Hematopoietic multipotent progenitor cell treated with erythropoietin and hydrocortisone succinate and interleukin-3 and kit ligand, for 15 days (in vitro differentiated cells): ENCODE data around the gene YAF2.
"Not testable (repeated sequence)": the region's sequence is repeated elsewhere in the genome, so short reads cannot be mapped to it uniquely, and the experiment has no call there.

Experiments used
- DNase-seq: peaks from one replicate; pipeline ENCODE4 v3.0.0-alpha.2; 2015; ENCODE audit warnings: low spot score

Gene YAF2

DNA sequence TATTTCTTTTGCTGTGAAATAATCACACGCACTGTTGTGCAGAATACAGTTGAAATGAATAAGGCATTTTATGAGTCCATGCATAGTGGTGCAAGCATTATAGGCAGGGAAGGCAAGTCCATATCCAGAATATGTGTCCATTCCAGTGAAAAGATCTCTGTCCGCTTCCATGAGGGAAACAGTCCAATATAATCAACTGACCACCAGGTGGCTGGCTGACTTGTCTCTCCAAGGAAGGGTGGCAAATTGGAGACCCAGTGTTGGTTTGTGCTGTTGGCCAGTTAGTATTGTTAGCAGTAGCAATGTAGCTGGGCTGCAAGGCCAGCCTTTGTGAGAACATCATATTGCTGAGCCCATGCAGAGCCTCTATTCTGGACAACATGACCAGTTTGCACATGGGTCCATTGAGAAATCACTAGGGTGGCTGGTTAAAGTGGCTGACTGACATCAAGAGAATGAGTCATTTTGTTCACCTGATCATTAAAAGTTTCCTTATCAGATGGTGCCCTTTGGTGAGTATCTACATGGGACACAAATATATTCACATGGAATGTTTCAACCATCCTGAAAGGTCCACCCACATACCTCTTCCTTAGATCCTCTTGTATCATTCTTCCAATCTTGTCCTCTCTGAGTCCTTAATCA is 17.3 kb upstream of the YAF2 start:
- DNase-seq: no peak

GRCh38 chr12:42252645-42253044 is 14.6 kb upstream of the YAF2 start:
- not testable (repeated sequence) for DNase-seq

- not testable (repeated sequence) for DNase-seq
These were observed 11.0 kb upstream of the YAF2 start for GRCh38 chr12:42249033-42249432.

DNA sequence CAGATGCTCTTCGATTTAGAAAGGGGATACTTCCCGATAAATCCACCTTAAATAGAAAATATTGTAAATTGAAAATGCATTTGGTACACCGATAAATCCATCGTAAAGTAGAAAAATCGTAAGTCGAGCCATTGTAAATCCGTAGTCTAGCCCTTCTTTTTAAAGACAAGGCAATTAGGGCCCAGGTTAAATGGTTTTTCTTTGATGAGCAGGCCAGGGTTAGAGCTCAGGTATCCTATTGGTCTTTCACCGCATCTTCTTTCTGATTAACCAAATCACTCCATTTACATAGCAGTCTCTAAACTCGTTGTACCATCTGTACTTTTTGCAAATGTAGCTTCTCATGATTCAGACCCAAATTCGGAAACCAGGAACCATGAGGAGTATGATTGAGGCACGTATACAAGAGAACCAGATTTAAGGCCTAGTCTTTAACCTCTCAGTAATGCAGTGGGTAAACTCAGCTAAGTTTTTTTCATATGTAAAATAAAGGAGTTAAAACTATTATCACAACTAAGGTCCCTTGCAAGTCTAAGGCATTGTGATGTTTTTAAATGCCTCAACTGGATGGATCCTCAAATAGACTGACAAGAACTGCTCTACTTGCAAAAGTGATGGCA is 2.2 kb upstream of the YAF2 start:
- no peak for DNase-seq

DNA sequence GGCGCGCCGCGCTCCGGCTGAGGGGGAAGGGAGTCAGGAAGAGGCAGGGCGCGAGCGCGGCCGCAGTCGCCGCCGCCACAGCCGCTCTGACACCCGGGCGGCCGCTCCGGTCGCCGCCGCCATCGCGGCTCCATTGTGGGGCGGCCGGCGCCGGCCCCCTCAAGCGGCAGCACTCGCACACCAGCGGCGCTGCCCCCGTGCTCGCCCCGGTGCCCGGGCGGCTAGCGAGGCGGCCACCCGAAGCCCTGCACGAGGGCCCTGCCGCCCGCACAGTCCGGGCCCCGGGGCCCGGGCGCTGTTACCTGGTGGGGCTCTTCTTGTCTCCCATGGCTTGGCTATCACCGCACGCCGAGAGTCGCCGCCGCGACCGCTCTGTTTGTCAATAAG is 202 bp downstream of the YAF2 start:
- no peak for DNase-seq

DNA sequence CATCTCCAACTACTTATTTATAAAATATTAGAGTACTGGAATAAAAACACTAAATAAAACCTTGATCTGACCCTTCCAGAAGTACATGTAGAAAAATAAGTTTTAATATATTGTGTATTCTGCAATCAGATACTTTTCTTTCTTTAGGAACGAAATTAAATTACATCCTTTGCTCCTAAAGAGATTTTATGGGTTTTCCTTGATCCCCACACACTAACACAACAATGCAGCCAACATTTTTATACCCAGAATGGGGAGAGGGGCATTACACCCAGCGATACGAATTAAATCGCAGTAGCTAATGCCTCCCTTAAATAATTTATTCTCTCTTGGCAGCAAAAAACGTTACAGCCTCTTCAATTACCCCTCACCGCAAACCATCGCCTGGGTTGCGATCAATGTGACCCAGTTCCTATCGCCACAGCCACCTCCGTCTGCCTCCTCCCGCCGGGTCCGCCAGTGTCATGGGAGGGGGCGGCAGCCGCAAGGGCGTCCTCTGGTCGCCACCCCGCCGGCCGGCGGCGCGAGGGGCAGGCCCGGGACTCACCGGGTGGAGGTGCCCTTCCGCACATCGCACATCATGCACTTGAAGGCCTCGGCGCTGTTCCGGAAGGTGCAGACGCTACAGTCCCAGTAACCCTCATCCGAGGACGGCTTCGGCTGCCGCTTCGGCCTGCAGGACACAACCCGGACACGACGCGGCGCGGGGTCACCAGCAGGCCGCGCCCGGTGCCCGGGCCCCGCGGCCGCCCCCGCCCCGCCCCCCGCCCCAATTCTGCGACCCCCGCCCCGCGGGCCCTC is 796 bp downstream of the YAF2 start:
- peak; percentile 65 for DNase-seq

DNA sequence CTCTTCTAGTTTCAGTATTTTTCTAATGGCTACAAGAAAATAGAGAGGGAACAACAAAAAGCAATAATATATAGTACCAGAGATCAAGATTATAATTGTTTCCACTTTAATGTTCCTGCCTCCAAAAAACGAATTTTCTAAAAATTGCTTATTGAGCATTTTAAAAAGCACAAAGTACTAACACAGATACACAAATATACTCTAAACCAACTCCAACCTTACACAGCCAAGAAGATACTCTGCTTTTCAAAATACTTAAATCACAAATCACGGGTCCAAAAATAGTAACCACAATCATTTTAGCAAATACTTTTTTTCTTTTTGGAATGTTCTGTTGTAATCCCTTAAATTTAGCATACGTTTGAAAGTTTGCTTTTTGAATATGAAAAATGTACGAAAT is 2.0 kb downstream of the YAF2 start:
- DNase-seq: no peak

- DNase-seq: no peak
These were observed 2.6 kb downstream of the YAF2 start for GRCh38 chr12:42235426-42235825.

- DNase-seq: no peak
These were observed 3.1 kb downstream of the YAF2 start for GRCh38 chr12:42234970-42235369.

- DNase-seq: not testable (repeated sequence)
These were observed 10.5 kb downstream of the YAF2 start for GRCh38 chr12:42227525-42227924.

- DNase-seq: not testable (repeated sequence)
These were observed 13.5 kb downstream of the YAF2 start for GRCh38 chr12:42224501-42224900.

GRCh38 chr12:42222724-42223123 is 15.3 kb downstream of the YAF2 start:
- no peak for DNase-seq

- DNase-seq: no peak
These were observed 16.3 kb downstream of the YAF2 start for GRCh38 chr12:42221726-42222125.

GRCh38 chr12:42217656-42218055 is 20.4 kb downstream of the YAF2 start:
- DNase-seq: no peak

GRCh38 chr12:42216737-42217136 is 21.3 kb downstream of the YAF2 start:
- no peak for DNase-seq

- DNase-seq: not testable (repeated sequence)
These were observed 22.3 kb downstream of the YAF2 start for GRCh38 chr12:42215759-42216158.

DNA sequence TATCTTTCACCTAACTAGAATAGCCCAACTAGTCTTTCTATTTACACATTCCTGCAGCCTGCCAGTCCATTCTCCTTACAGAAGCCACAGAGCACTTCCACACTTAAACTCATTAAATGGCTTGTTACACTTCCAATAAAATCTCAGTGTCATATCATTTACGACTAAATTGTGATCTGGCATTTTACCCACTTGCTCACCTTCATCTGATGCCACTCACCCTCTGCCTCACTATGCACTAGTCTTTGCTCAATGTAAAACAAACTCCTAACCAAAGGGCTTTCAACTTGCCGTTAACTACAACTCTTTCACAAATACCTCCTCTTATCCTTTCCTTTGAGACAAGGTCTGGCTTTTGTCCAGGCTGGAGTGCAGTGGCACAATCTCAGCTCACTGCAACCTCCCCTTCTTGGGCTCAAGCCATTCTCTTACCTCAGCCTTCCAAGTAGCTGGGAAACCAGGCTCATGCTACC is 24.1 kb downstream of the YAF2 start:
- DNase-seq: no peak

DNA sequence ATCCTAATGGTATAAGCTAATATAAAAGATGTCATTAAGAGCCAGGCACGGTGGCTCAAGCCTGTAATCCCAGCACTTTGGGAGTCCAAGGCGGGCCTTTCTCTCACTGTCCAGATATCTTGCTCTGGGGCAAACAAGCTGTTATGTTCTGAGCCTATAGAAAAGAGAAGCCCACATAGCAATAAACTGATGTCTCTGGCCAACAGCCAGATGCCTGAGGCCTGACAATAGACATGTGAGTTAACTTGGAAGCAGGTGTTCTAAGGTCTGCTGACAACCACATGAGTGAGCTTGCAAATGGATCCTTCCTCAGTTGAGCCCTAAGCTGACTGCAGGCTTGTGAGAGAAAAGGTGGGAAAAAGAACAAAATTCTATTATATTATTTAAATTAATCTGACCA is 25.0 kb downstream of the YAF2 start:
- DNase-seq: no peak

GRCh38 chr12:42208574-42208973 is 29.5 kb downstream of the YAF2 start:
- no peak for DNase-seq

- no peak for DNase-seq
These were observed 33.2 kb downstream of the YAF2 start for GRCh38 chr12:42204819-42205218.

- no peak for DNase-seq
These were observed 33.7 kb downstream of the YAF2 start for GRCh38 chr12:42204362-42204761.

DNA sequence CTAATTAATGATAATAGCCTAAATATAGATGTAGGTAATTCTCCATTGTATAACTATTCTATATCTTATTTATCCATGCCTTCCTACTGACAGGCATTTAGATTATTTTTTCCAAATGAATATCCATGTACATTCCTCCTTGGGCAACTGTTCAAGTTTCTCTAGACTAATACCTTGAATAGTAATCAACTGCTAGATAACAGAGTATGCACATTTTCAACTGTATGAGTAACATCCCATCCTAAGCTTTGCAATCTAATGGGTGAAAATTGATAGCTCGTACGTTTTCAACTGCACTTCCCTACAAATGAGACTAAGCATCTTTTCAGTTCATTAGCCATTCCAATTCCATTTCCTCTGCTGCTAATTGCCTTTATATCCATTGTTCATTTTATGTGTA is 37.0 kb downstream of the YAF2 start:
- DNase-seq: no peak

DNA sequence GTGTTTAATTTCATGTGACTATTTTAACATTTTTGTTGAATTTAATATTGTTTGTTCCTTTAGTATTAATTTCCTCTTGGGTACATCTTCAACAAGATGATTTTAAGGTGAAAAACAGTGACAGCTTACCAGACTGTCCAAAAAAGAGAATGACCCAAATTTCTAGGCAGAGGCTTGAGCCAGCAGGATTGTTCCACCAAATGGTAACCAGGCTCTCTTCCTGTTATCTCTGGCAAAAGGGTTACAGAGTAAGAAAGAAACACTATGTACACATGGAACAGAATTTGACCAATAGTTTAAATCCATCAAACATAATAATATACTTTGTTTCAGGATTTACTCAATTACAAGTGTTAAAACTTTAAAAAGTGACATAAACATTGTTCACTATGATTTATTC is 39.0 kb downstream of the YAF2 start:
- DNase-seq: no peak
